Breast epithelium (tissue), 3 donors: ENCODE data around the gene ST7.

Source experiments
- CTCF ChIP-seq, 3 donors: fragments of 450-650 bp; IDR thresholded peaks; one replicate each; pipeline ENCODE4 v1.5.1; 2016 to 2017; ENCODE audit warnings: antibody characterized with exemption in 3 of 3, mild to moderate bottlenecking in 3 of 3, moderate library complexity in 3 of 3
- POLR2A ChIP-seq: fragments of 450-650 bp; IDR thresholded peaks from one replicate; pipeline ENCODE4 v1.6.1; 2016; ENCODE audit warnings: antibody characterized with exemption, mild to moderate bottlenecking, moderate library complexity

GRCh38 chr7:117038408-117038807 lies 85.1 kb downstream of the ST7 start:
- TF ChIP-seq POLR2A (no peak), CTCF (IDR thresholded peaks at IDR 0.05) (no peak)
